NCI-H748 (cell line): Measurements from ENCODE around the gene SLC13A3.

Experiments used
- DNase-seq: peaks from one replicate; lab custom pipeline; 2025; ENCODE audit not compliant: unreplicated experiment; lab: John Stamatoyannopoulos, UW

The SLC13A3 gene

DNA sequence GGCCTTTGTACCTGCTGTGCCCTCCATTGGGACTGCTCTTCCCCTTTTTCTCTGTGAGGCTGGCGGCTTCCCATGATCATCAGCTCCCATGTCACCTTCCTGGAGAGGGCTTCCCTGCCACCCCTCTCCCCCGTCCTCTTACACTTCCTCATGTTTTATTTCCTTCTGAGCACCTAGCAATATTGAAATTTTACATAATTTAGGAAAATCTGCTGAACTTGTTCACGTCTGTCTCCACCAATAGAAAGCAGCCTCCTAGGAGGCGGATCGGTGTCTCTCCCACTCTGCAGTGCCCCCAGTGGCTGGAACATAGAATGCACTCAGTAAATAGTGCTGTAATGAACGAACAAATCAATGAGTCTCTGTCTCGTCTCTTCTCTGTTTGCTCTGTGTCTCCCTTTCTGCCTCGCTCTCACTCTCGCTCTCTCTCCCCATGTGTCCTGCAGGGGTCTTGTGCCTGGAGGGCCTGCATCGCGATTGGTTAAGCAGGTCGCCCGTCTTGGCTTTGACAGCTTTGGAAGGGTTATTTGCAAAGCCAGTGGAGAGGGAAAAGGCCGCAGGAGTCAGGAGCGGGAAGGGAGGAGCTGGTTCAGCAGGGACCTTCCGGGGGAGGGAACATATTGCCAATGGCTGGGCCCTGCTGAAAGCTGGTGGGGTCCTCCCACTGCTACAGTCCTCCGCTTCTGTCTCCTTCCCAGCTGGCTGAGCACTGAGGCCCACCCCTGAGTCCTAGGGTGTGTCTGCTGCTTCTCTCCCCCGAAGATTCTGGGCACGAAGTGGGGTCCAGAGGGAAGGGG, 88.7 kb downstream of the SLC13A3 start:
- peak; percentile 67 for DNase-seq

- DNase-seq: no peak
Measured at GRCh38 chr20:46562009-46562372, 89.3 kb downstream of the SLC13A3 start.

DNA sequence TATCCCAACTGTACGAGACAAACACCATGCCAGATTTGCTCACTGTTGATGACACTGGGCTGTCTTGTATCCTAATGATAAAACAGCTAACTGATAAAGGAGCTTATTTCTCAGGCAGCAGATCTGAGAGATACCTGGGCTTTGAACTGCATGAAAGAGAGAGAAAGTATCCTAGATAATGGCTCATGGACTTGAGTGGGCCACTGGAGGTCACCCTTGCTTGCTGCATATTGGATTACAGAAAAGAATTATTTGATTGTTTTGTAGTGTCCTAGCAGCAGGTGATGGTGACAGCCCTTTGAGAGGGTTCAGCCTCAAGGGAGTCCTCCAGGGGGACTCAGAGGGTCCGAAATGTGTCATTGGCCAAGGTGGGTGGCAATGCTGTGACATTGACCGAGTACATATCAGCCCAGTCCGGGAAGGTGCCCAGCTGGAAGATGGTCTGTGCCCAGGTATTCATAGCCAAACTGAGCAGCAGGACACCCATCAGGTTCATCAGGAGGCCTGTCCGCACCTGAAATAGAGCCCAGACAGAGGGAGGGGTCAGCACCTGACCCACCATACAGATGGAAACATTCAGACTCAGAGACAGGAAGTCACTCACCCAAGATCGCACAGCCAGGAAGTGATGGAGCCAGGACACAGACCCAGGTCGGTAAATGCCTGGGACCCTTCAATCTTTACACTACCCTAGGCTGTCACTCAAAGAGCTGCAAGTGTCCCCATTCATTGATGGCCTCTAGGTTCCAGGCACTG, 91.4 kb downstream of the SLC13A3 start:
- no peak for DNase-seq

DNA sequence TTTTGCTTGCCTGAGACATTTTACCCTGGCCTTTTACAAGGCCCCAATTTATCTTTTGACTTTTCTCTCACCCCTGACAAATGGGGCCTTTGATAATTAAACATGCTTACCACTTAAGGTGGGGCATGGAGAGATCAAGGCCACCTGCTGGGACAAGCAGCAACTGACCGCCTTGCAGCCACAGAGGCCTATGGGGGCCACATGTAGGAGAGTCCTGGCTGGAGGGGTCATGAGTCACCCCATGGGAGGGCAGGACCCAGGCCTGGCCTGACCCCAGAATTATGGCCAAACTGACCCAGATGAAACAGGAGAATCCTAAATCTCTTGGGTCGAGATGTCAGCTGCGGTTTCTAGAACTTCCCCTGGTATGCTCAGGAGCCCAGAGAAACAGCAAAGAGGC, 92.3 kb downstream of the SLC13A3 start:
- DNase-seq: no peak

- no peak for DNase-seq
Measured at GRCh38 chr20:46558511-46558959, 92.7 kb downstream of the SLC13A3 start.

DNA sequence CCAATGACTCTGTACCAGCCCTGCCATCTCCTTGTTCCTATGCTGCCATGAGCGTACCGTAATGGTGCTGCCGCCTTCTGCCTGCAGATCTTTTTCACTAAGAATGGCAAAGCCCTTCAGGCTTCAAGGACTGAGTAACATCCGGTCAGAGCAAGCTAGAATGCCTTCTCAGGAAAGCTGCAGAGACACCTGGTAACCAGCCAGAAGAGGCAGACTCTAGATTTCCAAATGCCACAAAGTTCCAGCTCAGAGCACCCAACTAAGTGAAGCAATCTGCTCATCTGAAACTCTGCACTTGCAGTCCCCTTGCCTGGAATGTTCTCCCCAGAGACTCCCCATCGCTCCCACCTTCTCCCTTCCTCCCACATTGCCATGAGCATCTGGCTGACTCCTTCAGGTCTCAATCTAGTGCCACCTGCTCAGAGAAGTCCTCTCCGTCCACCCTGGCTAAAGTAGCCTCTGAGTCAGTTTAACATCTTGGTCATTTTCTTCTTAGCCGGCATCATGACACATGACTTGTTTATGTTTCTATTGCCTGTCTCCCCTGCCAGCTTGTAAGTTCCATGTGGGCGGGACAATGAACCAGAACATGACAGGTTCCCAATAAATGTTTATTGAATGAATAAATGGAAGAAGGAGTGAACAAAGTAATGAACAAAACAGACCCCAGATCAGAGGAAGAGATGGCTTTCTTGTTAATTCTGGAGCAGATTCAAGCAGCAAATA, 93.9 kb downstream of the SLC13A3 start:
- DNase-seq: no peak

- no peak for DNase-seq
Measured at GRCh38 chr20:46555370-46555956, 95.8 kb downstream of the SLC13A3 start.

DNA sequence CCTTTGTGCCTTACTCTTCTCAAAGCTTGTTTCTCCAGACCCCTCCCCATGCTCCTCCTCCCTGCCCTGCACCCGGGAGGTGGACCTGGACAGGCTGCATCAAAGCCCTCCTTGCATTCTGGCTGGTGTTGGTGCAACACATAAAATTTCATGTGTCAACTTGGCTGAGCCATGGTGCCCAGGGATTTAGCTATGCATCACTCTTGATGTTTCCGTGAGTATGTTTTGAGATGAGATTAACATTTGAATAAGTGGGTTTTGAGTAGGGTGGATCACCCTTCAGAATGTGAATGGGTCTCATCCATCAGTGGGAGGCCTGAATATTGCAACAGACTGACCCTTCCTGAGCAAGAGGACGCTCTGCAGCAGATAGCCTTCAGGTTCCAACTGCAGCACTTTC, 96.4 kb downstream of the SLC13A3 start:
- no peak for DNase-seq

DNA sequence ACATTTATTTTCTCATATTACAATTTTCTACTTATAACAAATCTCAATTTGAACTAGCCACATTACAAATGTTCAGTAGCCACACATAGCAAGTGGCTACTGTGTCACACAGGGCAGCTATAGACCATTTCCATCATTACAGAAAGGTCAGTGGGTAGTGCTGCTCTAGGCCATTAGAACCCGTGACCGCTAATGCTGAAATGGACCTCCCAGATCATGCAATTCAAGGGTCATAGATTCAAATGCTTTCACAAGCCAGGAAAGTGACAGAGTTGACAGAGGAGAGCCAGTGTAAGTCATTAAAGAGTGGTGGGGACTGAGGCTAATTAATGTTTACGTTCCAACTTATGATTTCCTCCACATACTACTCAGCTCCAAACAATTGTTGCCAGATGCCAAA, 97.3 kb downstream of the SLC13A3 start:
- no peak for DNase-seq

DNA sequence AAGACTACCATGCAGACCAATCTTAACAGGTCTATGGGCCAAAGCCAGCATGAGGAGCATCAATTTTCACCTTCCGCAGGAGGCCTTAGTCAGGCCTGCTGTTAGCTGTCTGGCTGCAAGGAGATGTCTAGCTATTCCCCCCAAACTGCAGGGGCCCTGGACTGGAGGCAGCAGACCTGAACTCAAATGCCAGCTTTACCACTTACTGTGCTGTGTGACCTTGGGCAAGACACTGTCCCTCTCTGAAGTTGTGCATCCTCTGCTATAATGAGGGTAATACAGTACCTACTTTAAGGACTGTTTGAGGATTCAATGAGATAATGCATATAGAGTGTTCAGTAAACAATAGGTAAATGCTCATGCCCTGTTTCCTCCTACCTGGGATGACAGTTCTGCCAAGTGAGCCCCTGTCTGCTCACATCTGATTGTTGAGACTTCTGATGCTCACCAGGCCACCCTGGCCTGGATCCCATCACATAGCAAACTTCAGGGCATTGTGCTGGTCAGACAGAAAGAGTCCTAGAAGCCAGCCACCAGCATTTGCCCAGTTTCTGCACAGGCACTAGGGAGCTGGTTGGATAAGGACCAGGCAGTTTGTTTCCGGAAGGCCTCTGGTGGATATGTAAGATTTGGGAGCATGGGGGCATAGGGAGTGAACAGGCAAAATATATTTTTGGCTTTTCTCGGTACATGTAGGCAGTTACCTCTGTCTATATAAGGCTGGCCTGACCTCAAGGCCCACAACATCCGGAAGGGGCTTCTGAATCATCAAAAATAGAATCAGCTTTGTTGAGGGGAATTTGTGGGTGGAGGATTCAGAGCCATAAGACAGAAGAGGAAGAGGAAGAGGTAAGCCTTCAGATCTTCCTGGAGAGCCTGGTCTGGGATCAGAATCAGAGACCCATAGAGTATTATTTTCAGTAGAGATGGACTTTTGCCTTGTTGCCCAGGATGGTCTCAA, 98.5 kb downstream of the SLC13A3 start:
- DNase-seq: no peak

- DNase-seq: no peak
Measured at GRCh38 chr20:46551522-46552381, 99.5 kb downstream of the SLC13A3 start.

DNA sequence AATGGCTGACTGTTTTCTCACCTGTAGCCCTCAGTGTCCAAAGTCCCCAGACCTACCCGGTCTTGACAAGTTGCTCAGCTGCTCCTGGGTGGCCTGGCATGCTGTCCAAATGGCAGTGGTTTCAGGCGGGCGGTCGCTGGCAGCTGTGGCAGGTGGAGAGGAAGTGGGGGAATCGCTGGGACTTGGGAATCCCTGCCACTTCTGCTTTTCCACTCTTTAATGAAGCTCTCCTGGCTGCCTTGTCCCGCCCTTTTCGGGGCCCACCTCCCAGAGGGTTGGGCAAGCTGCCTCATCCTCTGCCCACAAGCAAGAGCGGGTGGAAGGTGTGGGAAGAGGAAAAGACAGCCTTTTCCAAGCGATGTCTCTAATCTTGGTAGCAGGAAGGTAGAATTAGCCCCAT, 100.8 kb downstream of the SLC13A3 start, which contains the start of gene OCSTAMP:
OCSTAMP (minus strand) TSS at position 194 of the 400 bp plus-strand sequence; CDS start at position 100, 94 bp downstream.
- no peak for DNase-seq

GRCh38 chr20:46549188-46549972, 101.9 kb downstream of the SLC13A3 start:
- DNase-seq: no peak

DNA sequence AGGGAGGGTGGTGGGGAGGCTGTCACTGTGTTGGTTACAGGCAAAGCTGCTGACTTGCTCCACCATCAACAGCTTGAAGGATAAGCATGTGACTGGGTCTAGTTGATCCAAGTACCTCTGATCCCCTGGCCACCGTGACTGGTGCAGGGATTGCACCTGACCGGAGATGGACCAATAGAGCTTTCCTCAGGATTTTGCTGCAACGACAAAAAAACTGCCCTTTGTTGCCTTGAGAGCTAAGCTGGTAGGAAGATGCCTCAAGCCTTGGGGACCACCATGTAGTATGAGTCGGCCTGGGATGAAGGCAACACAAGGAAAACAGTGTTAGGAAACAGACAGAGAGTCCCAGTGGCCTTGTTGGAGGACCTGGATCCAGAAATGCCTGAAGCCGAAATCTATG, 102.6 kb downstream of the SLC13A3 start:
- DNase-seq: no peak

DNA sequence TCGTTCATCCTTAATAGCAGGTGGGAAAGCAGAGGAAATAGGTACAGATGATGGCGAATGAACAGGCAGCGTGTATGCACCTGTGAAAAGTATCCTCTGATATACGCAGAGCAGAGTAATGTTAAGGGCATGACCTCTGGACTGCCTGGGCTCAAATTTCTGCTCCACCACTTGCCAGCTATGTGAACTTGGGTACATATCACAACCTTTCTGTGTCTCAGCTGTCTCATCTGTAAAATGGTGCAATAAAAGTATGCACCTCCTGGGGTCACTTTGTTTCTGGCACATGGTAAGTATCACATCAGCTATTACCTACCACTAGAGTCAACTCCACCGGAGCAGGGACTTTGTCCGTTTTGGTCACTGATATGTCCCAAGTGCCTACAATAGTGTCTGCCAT, 103.3 kb downstream of the SLC13A3 start:
- no peak for DNase-seq

GRCh38 chr20:46546936-46547335, 104.3 kb downstream of the SLC13A3 start:
- DNase-seq: no peak

DNA sequence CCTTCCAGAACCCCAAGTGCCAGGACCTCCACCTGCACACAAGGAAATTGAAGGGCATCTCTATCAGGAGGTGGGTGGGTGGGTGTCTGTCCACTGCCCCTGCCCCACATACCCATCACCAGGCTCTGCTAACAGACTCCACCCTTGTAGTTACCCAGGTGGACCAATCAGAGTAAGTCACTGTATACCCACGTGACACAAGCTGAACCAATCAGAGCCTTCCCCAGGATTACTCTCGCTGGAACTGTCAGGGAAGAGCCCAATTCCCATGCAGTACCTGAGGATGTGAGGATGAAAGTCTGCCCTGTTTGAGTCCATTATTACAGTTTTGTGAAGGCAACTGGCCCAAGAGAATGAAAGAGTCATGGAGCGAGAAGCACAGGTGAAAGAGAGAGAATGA, 105.0 kb downstream of the SLC13A3 start:
- DNase-seq: no peak

DNA sequence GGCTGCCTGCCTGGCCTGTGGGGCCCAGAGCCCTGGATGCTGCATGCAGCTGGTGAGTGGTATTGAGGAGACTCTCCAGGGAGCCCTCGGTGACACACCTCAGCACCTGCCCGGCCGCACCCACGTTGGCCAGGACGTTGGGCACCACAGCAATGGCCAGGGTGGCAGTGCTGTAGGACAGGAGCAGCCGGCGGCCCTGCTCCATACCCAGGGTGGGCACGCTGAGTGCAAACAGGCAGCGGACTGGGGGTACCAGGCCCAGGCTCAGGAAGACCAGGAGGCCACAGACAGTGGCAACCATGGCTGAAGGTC, 105.5 kb downstream of the SLC13A3 start:
- no peak for DNase-seq
